KMS-11 (cell line): ENCODE measurements around the gene KLF13.
"Not testable (repeated sequence)": the region's sequence is repeated elsewhere in the genome, so short reads cannot be mapped to it uniquely, and the experiment has no call there.

ENCODE experiments used
- H2AFZ ChIP-seq: fragments of 200-600 bp; sonication (generic); 2 replicates; pipeline ENCODE4 v1.6.1; 2016; ENCODE audit warnings: antibody characterized with exemption, mixed run types, low read depth
- H3K27ac ChIP-seq: fragments of 200-600 bp; sonication (generic); 2 replicates; pipeline ENCODE4 v1.6.1; 2016; ENCODE audit warnings: mild to moderate bottlenecking, mixed run types
- H3K27me3 ChIP-seq: fragments of 200-600 bp; sonication (generic); 2 replicates; pipeline ENCODE4 v1.6.1; 2017; ENCODE audit warnings: mild to moderate bottlenecking, low read depth, mixed run types, moderate library complexity; ENCODE audit not compliant: insufficient read depth
- H3K36me3 ChIP-seq: fragments of 200-600 bp; sonication (generic); 2 replicates; pipeline ENCODE4 v1.6.1; 2017; ENCODE audit warnings: mild to moderate bottlenecking, mixed run types; ENCODE audit not compliant: insufficient read depth
- H3K4me1 ChIP-seq: fragments of 200-600 bp; sonication (generic); 2 replicates; pipeline ENCODE4 v1.6.1; 2016; ENCODE audit warnings: mild to moderate bottlenecking, low read depth, mixed run types; ENCODE audit not compliant: poor library complexity, severe bottlenecking
- H3K4me2 ChIP-seq: fragments of 200-600 bp; sonication (generic); 2 replicates; pipeline ENCODE4 v1.7.0; 2016; ENCODE audit warnings: mild to moderate bottlenecking, mixed run types
- H3K4me3 ChIP-seq: fragments of 200-600 bp; sonication (generic); IDR thresholded peaks from 2 replicates; pipeline ENCODE4 v1.6.1; 2017; ENCODE audit warnings: low read depth, low read length, mixed read lengths; ENCODE audit not compliant: insufficient read depth
- H3K79me2 ChIP-seq: fragments of 200-600 bp; sonication (generic); 2 replicates; pipeline ENCODE4 v1.6.1; 2016; ENCODE audit warnings: low read depth, mixed run types; ENCODE audit not compliant: insufficient read depth
- H3K9ac ChIP-seq: fragments of 200-600 bp; sonication (generic); 2 replicates; pipeline ENCODE4 v1.6.1; 2016; ENCODE audit warnings: mild to moderate bottlenecking, mixed run types
- H4K20me1 ChIP-seq: fragments of 200-600 bp; sonication (generic); 2 replicates; pipeline ENCODE4 v1.6.1; 2016; ENCODE audit warnings: mild to moderate bottlenecking, mixed run types; ENCODE audit not compliant: insufficient read depth
- CTCF ChIP-seq: fragments of 200-600 bp; sonication (generic); conservative IDR thresholded peaks from 2 replicates; pipeline ENCODE4 v1.6.1; 2017; ENCODE audit warnings: low read depth, mild to moderate bottlenecking, antibody characterized with exemption, low read length, moderate library complexity, mixed read lengths

KLF13 gene

GRCh38 chr15:31352911-31353811, 26.5 kb downstream of the KLF13 start:
- peak overlapping the region; percentile 95 for H3K27ac ChIP-seq
- H3K79me2 ChIP-seq = peaks cover 97% of the 10 kb centered on the region
- TF ChIP-seq CTCF = no peak; the same call in 1 of the 2 replicates
- no peak overlapping the region for H3K4me3 ChIP-seq
- peak overlapping the region; percentile 99 for H3K4me2 ChIP-seq
- H3K4me1 ChIP-seq = peaks cover 98% of the 10 kb centered on the region
- no peak overlapping the region for H2AFZ ChIP-seq
- peaks cover 6% of the 10 kb centered on the region; the same call in 1 of the 2 replicates for H3K36me3 ChIP-seq
- H3K27me3 ChIP-seq = no peaks in the 10 kb centered on the region
- peak overlapping the region; percentile 72 for H3K9ac ChIP-seq
- H4K20me1 ChIP-seq = no peaks in the 10 kb centered on the region

GRCh38 chr15:31353931-31354330, 27.3 kb downstream of the KLF13 start:
- TF ChIP-seq CTCF = no peak
- Histone ChIP-seq H3K27me3 (no peaks in the 10 kb centered on the region), H3K27ac (peak overlapping the region; percentile 95), H3K36me3 (peaks cover 4% of the 10 kb centered on the region; the same call in 1 of the 2 replicates), H3K4me3 (no peak overlapping the region), H4K20me1 (no peaks in the 10 kb centered on the region), H3K79me2 (peaks cover 97% of the 10 kb centered on the region), H3K4me2 (peak overlapping the region; percentile 99), H2AFZ (no peak overlapping the region), H3K4me1 (peaks cover 98% of the 10 kb centered on the region), H3K9ac (peak overlapping the region; percentile 72; the same call in 1 of the 2 replicates)

DNA sequence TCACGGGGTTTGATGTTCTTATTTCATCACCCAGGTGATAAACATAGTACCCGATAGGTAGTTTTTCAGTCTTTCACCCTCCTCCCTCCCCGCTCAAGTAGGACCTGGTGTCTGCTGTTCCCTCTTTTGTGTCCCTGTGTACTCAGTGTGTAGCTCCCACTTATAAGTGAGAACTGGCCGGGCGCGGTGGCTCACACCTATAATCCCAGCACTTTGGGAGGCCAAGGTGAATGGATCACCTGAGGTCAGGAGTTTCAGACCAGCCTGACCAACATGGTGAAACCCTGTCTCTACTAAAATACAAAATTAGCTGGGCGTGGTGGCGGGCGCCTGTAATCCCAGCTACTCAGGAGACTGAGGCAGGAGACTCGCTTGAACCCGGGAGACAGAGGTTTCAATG, 29.5 kb downstream of the KLF13 start:
- Histone ChIP-seq H3K27ac (peak overlapping the region; percentile 17; the same call in 1 of the 2 replicates), H3K4me2 (peak overlapping the region; percentile 20; the same call in 1 of the 2 replicates), H3K79me2 (peaks cover 97% of the 10 kb centered on the region), H3K4me1 (peaks cover 98% of the 10 kb centered on the region)
- not testable (repeated sequence) for H2AFZ ChIP-seq, H3K4me3 ChIP-seq, H3K27me3 ChIP-seq, H4K20me1 ChIP-seq, H3K9ac ChIP-seq, H3K36me3 ChIP-seq

DNA sequence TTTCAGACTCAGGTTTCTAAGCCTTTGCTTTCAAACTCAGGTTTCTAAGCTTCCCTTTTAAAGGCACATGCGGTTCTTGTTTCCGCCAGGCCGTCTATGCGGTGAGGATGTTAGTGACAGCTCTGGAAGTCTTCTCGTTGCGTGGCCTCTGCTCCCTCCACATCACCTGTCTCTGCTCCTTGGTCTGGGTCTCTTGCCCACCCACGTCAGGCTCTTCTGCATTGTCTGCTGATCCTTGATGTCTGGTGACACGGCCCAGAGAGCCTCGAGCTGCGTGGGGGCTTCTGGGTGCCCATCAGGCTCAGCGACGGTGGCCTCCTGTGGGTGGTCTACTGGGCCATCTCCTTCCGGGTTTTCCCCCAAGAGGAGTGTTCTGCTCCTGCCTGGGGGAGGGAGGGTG, 30.5 kb downstream of the KLF13 start:
- H3K9ac ChIP-seq = no peak overlapping the region
- H4K20me1 ChIP-seq = no peaks in the 10 kb centered on the region
- peaks cover 97% of the 10 kb centered on the region for H3K79me2 ChIP-seq
- H2AFZ ChIP-seq = no peak overlapping the region
- peak overlapping the region; percentile 17; the same call in 1 of the 2 replicates for H3K27ac ChIP-seq
- H3K27me3 ChIP-seq = no peaks in the 10 kb centered on the region
- no peak overlapping the region for H3K4me3 ChIP-seq
- TF ChIP-seq CTCF = no peak
- H3K4me2 ChIP-seq = peak overlapping the region; percentile 20; the same call in 1 of the 2 replicates
- peaks cover 4% of the 10 kb centered on the region; the same call in 1 of the 2 replicates for H3K36me3 ChIP-seq
- peaks cover 97% of the 10 kb centered on the region for H3K4me1 ChIP-seq
